Endothelial cell (in vitro differentiated cells): ENCODE results near the gene KLHL15. TPM values are rescaled to one million over a fixed set of nuclear protein-coding genes. Genes with fewer than 3 reads are reported as not detected.

ENCODE experiments used
- DNase-seq: peaks from one replicate; pipeline ENCODE4 v3.0.0; 2021; ENCODE audit warnings: low spot score
- H3K27ac Mint-ChIP-seq: one replicate; pipeline ENCODE4 v1.8.0; 2021; ENCODE audit warnings: mixed read lengths, inconsistent platforms; ENCODE audit not compliant: unreplicated experiment
- H3K27me3 Mint-ChIP-seq: one replicate; pipeline ENCODE4 v1.8.0; 2021; ENCODE audit warnings: mild to moderate bottlenecking, moderate library complexity, mixed read lengths, inconsistent platforms; ENCODE audit not compliant: unreplicated experiment
- H3K36me3 Mint-ChIP-seq: one replicate; pipeline ENCODE4 v1.8.0; 2021; ENCODE audit warnings: mild to moderate bottlenecking, low read depth, mixed read lengths, inconsistent platforms; ENCODE audit not compliant: unreplicated experiment
- H3K4me1 Mint-ChIP-seq: one replicate; pipeline ENCODE4 v1.8.0; 2021; ENCODE audit warnings: mild to moderate bottlenecking, mixed read lengths, inconsistent platforms; ENCODE audit not compliant: unreplicated experiment
- H3K4me3 Mint-ChIP-seq: one replicate; pipeline ENCODE4 v1.8.0; 2021; ENCODE audit warnings: mild to moderate bottlenecking, mixed read lengths, inconsistent platforms; ENCODE audit not compliant: unreplicated experiment
- H3K9me3 Mint-ChIP-seq: one replicate; pipeline ENCODE4 v1.8.0; 2021; ENCODE audit warnings: mixed read lengths, inconsistent platforms; ENCODE audit not compliant: unreplicated experiment
- total RNA-seq: library from RNA; stranded (reverse); fragmentation: NEBNext Ultra II Directional; extraction: Animal tissue kit (Norgen Biotek cat#: 25700); gene quantifications from one replicate; pipeline ENCODE4 v1.2.1, GENCODE V29; 2021; ENCODE audit not compliant: unreplicated experiment
- TF ChIP-seq, protein P1 (sequence below): fragments of 200-600 bp; sonication (generic); IDR thresholded peaks from one replicate; pipeline ENCODE4 v1.5.0; 2021; ENCODE audit warnings: antibody characterized with exemption; ENCODE audit not compliant: unreplicated experiment

KLHL15 gene
- total RNA-seq, 1 donor from 2014 or later = 5.6 TPM

DNA sequence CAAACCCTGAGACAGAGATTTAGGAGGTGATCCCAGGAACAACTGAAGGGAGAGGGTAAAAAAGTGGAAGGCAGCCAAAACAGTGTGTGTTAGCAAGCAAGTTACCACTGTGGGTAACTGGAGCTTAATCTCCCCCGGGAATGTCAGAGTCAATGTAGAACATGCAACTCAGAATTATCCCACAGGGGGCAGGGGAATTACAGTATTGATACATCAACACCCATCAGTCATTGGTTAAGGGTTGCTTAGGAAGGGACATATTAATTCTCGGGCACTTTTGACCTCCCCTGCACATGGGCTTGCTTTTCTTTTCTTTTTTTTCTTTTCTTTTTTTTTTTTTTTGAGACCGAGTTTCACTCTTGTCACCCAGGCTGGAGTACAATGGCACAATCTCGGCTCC is 89.9 kb downstream of the KLHL15 start:
- TF ChIP-seq, protein P1, sequence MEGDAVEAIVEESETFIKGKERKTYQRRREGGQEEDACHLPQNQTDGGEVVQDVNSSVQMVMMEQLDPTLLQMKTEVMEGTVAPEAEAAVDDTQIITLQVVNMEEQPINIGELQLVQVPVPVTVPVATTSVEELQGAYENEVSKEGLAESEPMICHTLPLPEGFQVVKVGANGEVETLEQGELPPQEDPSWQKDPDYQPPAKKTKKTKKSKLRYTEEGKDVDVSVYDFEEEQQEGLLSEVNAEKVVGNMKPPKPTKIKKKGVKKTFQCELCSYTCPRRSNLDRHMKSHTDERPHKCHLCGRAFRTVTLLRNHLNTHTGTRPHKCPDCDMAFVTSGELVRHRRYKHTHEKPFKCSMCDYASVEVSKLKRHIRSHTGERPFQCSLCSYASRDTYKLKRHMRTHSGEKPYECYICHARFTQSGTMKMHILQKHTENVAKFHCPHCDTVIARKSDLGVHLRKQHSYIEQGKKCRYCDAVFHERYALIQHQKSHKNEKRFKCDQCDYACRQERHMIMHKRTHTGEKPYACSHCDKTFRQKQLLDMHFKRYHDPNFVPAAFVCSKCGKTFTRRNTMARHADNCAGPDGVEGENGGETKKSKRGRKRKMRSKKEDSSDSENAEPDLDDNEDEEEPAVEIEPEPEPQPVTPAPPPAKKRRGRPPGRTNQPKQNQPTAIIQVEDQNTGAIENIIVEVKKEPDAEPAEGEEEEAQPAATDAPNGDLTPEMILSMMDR = no peak
- Mint-ChIP-seq H3K36me3 (no peaks in the 10 kb centered on the region), H3K4me3 (no peak overlapping the region), H3K27me3 (no peaks in the 10 kb centered on the region), H3K9me3 (no peaks in the 10 kb centered on the region), H3K4me1 (no peaks in the 10 kb centered on the region), H3K27ac (no peak overlapping the region)
- DNase-seq = no peak

DNA sequence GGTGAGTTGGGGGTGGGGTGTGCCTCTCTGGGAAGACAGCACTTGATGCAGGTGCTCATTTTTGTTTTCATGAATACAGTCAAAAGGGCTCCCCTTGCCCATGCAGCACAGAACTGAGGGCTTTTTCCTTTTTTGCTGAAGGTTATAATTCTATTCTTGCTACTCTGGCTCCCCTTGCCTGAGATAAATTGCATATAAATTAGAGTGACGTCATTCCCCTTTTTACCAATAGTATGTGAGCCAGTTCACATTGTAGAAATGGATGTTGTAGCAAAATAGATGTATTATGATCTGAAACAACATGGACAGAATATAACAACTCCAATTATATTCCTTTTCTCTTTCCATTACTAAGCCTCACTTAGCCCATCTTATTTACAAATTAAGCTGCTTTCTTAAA is 90.8 kb downstream of the KLHL15 start:
- H3K9me3 Mint-ChIP-seq = no peaks in the 10 kb centered on the region

DNA sequence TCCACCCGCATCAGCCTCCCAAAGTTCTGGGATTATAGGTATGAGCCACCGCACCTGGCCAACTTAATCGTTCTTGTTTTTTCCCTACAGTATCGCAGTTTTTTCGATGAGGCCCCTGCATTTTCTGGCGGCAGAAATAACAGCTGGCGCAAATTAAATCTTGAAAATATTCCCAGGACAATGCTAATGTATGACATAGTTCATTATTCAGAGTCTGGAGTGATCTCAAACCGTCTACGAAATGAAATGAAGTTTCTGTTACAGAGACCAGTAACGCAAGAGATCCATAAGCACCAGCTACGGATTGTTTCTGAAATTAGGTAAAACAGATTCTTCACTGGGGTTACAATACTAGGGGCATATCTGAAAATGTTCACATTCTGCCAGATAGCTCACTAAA is 91.9 kb downstream of the KLHL15 start:
- Mint-ChIP-seq H3K4me1 (peaks cover 3% of the 10 kb centered on the region), H3K9me3 (no peaks in the 10 kb centered on the region), H3K36me3 (no peaks in the 10 kb centered on the region), H3K27ac (no peak overlapping the region), H3K27me3 (no peaks in the 10 kb centered on the region), H3K4me3 (no peak overlapping the region)
- no peak for DNase-seq
- TF ChIP-seq, protein P1 = no peak

More for the DNA sequence above, 90.8 kb downstream of the KLHL15 start:
- TF ChIP-seq, protein P1 = no peak
- no peak for DNase-seq
- Mint-ChIP-seq H3K4me3 (no peak overlapping the region), H3K4me1 (peaks cover under 1% of the 10 kb centered on the region), H3K27ac (no peak overlapping the region), H3K27me3 (no peaks in the 10 kb centered on the region), H3K36me3 (no peaks in the 10 kb centered on the region)

Other genes starting within 250 kb of the KLHL15 start
- 479 TPM for gene SAT1, start 244.0 kb downstream of the KLHL15 start, total RNA-seq
- gene APOO, start 119.2 kb downstream of the KLHL15 start, total RNA-seq = 18.3 TPM
- gene CXorf58, start 119.2 kb downstream of the KLHL15 start, total RNA-seq = not detected
- gene EIF2S3, start 27.8 kb upstream of the KLHL15 start, total RNA-seq = 258 TPM
- gene ZFX, start 122.5 kb upstream of the KLHL15 start, total RNA-seq = 40.0 TPM